ENCODE results near the gene WDR20. TPM values are rescaled to one million over a fixed set of nuclear protein-coding genes. Genes with fewer than 3 reads are reported as not detected.
"Not testable (repeated sequence)": the region's sequence is repeated elsewhere in the genome, so short reads cannot be mapped to it uniquely, and the experiment has no call there.

The WDR20 gene
- polyA plus RNA-seq, 1 of the 3 experiments (the other 2 are of a cell fraction), result 12.4 TPM

GRCh38 chr14:102172721-102173120 is 33.0 kb downstream of the WDR20 start:
- H2AFZ ChIP-seq (ENCODE audit: low read depth); H4K20me1 ChIP-seq (ENCODE audit: insufficient read depth); H3K4me3 ChIP-seq (ENCODE audit: low read depth in 2 of 2, low read length in 1 of 2); H3K27me3 ChIP-seq (ENCODE audit: insufficient read depth); H3K36me3 ChIP-seq (replicated peaks in 1 of 2; ENCODE audit: control insufficient read depth in 1 of 2, insufficient read depth in 2 of 2, low read length in 1 of 2); DNase-seq; H3K4me1 ChIP-seq (ENCODE audit: control insufficient read depth in 1 of 2, insufficient read depth in 2 of 2, low read depth in 1 of 2, low read length in 1 of 2); H3K9me2 ChIP-seq; H3K27ac ChIP-seq (ENCODE audit: low read depth in 2 of 2, low read length in 1 of 2); H3K9ac ChIP-seq; CTCF ChIA-PET; H3F3A ChIP-seq (replicated peaks; ENCODE audit: insufficient read depth); H3K4me2 ChIP-seq; H3K9me3 ChIP-seq: not testable (repeated sequence)
- peaks cover 81% of the 10 kb centered on the region for H3K79me2 ChIP-seq (ENCODE audit: insufficient read depth)
- POLR2A ChIA-PET, result interaction anchor here (0.9 kb wide), 1 partner anchor 19 kb away, joined by 3 read pairs; no protein-coding TSS in a partner anchor
- WGBS (ENCODE audit: low lambda C conversion rate), result 94% methylated on average over 6 of the region's 31 CpGs

GRCh38 chr14:102177161-102177560 is 37.5 kb downstream of the WDR20 start:
- Histone ChIP-seq H3K4me2 (no peak overlapping the region), H3K27me3 (ENCODE audit: insufficient read depth) (no peaks in the 10 kb centered on the region), H3K9ac (no peak overlapping the region), H3K9me3 (no peaks in the 10 kb centered on the region), H4K20me1 (ENCODE audit: insufficient read depth) (peaks cover 26% of the 10 kb centered on the region), H3K79me2 (ENCODE audit: insufficient read depth) (peaks cover 78% of the 10 kb centered on the region), H3F3A (replicated peaks; ENCODE audit: insufficient read depth) (peaks cover 5% of the 10 kb centered on the region), H3K27ac (ENCODE audit: low read depth in 2 of 2, low read length in 1 of 2) (no peak overlapping the region), H3K4me1 (ENCODE audit: control insufficient read depth in 1 of 2, insufficient read depth in 2 of 2, low read depth in 1 of 2, low read length in 1 of 2) (peaks cover 4 to 11% of the 10 kb centered on the region in 2 experiments; a peak in 3 of 4 replicates), H2AFZ (ENCODE audit: low read depth) (no peak overlapping the region), H3K9me2 (no peaks in the 10 kb centered on the region), H3K36me3 (replicated peaks in 1 of 2; ENCODE audit: control insufficient read depth in 1 of 2, insufficient read depth in 2 of 2, low read length in 1 of 2) (no peaks in the 10 kb centered on the region), H3K4me3 (ENCODE audit: low read depth in 2 of 2, low read length in 1 of 2) (no peak overlapping the region)
- POLR2A ChIA-PET, result interaction anchor here (0.7 kb wide), 1 partner anchor 14 kb away, joined by 3 read pairs; no protein-coding TSS in a partner anchor
- WGBS (ENCODE audit: low lambda C conversion rate), result 94% methylated on average over 4 of the region's 4 CpGs
- TF ChIP-seq MEF2A (IDR thresholded peaks at IDR 0.05; ENCODE audit: borderline replicate concordance, low read depth) (no peak), TCF12 (IDR thresholded peaks at IDR 0.05) (no peak), REST (IDR thresholded peaks at IDR 0.05; ENCODE audit: low read depth, low read length) (no peak)
- CTCF ChIA-PET, result interaction anchor here (0.6 to 1.6 kb wide), 3 partner anchors 14 to 114 kb away, joined by 3 to 4 read pairs (median 3); no protein-coding TSS in a partner anchor
- no peak for DNase-seq

- ChIA-PET CTCF (interaction anchor here (1.6 kb wide), 1 partner anchor 116 kb away, joined by 4 read pairs; no protein-coding TSS in a partner anchor), POLR2A (no interaction called here)
- H3K27ac ChIP-seq (ENCODE audit: low read depth in 2 of 2, low read length in 1 of 2), result no peak overlapping the region
- 98% methylated on average over 5 of the region's 5 CpGs for WGBS (ENCODE audit: low lambda C conversion rate)
- no peaks in the 10 kb centered on the region for H3K27me3 ChIP-seq (ENCODE audit: insufficient read depth)
- peaks cover 32% of the 10 kb centered on the region for H4K20me1 ChIP-seq (ENCODE audit: insufficient read depth)
- TF ChIP-seq RAD21 (IDR thresholded peaks at IDR 0.05; ENCODE audit: low read length) (no peak), CTCF (IDR thresholded peaks at IDR 0.05) (no peak), MXI1 (IDR thresholded peaks at IDR 0.05; ENCODE audit: low read depth, low read length) (no peak)
- no peaks in the 10 kb centered on the region for H3K36me3 ChIP-seq (replicated peaks in 1 of 2; ENCODE audit: control insufficient read depth in 1 of 2, insufficient read depth in 2 of 2, low read length in 1 of 2)
- H3K9me3 ChIP-seq, result no peaks in the 10 kb centered on the region
- H3K4me2 ChIP-seq, result no peak overlapping the region
- peaks cover 85% of the 10 kb centered on the region for H3K79me2 ChIP-seq (ENCODE audit: insufficient read depth)
- no peak overlapping the region for H3K9ac ChIP-seq
- H2AFZ ChIP-seq (ENCODE audit: low read depth), result no peak overlapping the region
- no peak overlapping the region for H3K4me3 ChIP-seq (ENCODE audit: low read depth in 2 of 2, low read length in 1 of 2)
- H3K4me1 ChIP-seq (ENCODE audit: control insufficient read depth in 1 of 2, insufficient read depth in 2 of 2, low read depth in 1 of 2, low read length in 1 of 2), result peaks cover 5 to 14% of the 10 kb centered on the region in 2 experiments; a peak in 3 of 4 replicates
- no peaks in the 10 kb centered on the region for H3K9me2 ChIP-seq
- DNase-seq, result no peak
- peaks cover 10% of the 10 kb centered on the region for H3F3A ChIP-seq (replicated peaks; ENCODE audit: insufficient read depth)
Observed at GRCh38 chr14:102178806-102179205, 39.1 kb downstream of the WDR20 start.
